ENCODE results near the gene TMEM259. TPM values are rescaled to one million over a fixed set of nuclear protein-coding genes. Genes with fewer than 3 reads are reported as not detected.

Gene TMEM259
- total and polyA plus RNA-seq, 2 of the 13 experiments (the other 11 are each of a cell fraction or from before 2014, with no cell fraction given) = 64.7 to 164 TPM

GRCh38 chr19:1064661-1065605 lies 44.0 kb upstream of the TMEM259 start (continued):
- no peak for TF ChIP-seq KIAA2018 (CRISPR knock-in tag; IDR thresholded peaks at IDR 0.05; ENCODE audit: borderline replicate concordance)
- no peak for TF ChIP-seq GLI4 (CRISPR knock-in tag; IDR thresholded peaks at IDR 0.05; ENCODE audit: borderline replicate concordance)
- TF ChIP-seq RFX1 (IDR thresholded peaks at IDR 0.05) = no peak
- no peak for TF ChIP-seq IRX3 (CRISPR knock-in tag; IDR thresholded peaks at IDR 0.05; ENCODE audit: borderline replicate concordance, low read depth)
- TF ChIP-seq KLF6 (CRISPR knock-in tag; IDR thresholded peaks at IDR 0.05) = 0 out of 2 replicates have a peak, but pooled peaks have one; percentile 38
- peak; percentile 90 for TF ChIP-seq ZNF687 (CRISPR knock-in tag; IDR thresholded peaks at IDR 0.05)
- TF ChIP-seq HNF4G (IDR thresholded peaks at IDR 0.05; ENCODE audit: borderline replicate concordance, low read depth, low read length) = no peak
- TF ChIP-seq HNF4G (CRISPR knock-in tag; IDR thresholded peaks at IDR 0.05; ENCODE audit: borderline replicate concordance, low read depth) = no peak
- peak; percentile 87; the same call in 1 of the 2 replicates for TF ChIP-seq CENPT (CRISPR knock-in tag; IDR thresholded peaks at IDR 0.05; ENCODE audit: low read depth)
- peak; percentile 35; the same call in 1 of the 2 replicates for TF ChIP-seq SP2 (CRISPR knock-in tag; IDR thresholded peaks at IDR 0.05)
- TF ChIP-seq ZNF350 (CRISPR knock-in tag; IDR thresholded peaks at IDR 0.05; ENCODE audit: borderline replicate concordance, low read depth) = no peak
- peak; percentile 51; the same call in 1 of the 2 replicates for TF ChIP-seq HES4 (CRISPR knock-in tag; IDR thresholded peaks at IDR 0.05; ENCODE audit: borderline replicate concordance)
- 0 out of 2 replicates have a peak, but pooled peaks have one; percentile 42 for TF ChIP-seq POGK (CRISPR knock-in tag; conservative IDR thresholded peaks at IDR 0.05)

All from HepG2 (cell line).